ENCODE data around the gene SERPINB6. TPM values are rescaled to one million over a fixed set of nuclear protein-coding genes. Genes with fewer than 3 reads are reported as not detected.
A peak's percentile ranks its signal among the peaks of the same experiment; 100 is the strongest.

Gene SERPINB6
- total RNA-seq, 3 donors from 2014 or later (not counting 1 experiment from before 2014, with no cell fraction given): 120 to 135 (median 129) TPM

DNA sequence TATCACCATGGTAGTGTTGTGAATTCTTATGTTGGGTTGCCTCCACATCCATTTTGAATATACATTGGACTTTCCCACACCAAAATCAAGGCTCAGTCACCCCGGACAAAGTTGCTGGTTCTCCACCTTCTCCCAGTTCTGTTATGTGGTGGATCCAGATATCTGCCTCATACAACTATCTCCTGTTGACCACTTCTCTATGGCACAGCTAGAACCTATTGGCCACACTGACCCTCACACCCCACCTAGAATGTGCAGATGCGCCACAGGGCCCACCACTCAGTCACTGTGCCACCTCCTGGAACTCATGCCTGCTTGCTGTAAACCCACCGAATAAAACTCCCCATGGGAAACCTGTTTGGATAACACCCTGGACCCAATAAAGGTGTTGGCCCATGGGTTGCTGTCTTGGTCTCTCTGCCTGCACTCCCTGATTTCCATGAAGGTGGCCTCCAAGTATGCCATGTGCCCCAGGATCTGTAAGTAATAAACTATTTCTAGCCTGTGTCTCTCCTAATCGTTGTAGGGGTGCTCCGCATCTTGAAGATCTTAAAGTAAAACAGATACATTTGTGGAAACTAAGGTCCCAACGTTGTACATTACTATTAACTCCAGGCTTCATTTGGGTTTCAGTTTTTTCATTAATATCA, 21.1 kb upstream of the SERPINB6 start:
- Histone ChIP-seq H3K27me3 (ENCODE audit: control insufficient read depth, insufficient read depth, low read length) (no peaks in the 10 kb centered on the region), H3K36me3 (ENCODE audit: control insufficient read depth, insufficient read depth, low read length) (no peaks in the 10 kb centered on the region), H3K4me1 (ENCODE audit: control insufficient read depth, insufficient read depth, low read length) (peaks cover 21% of the 10 kb centered on the region), H3K4me3 (ENCODE audit: low read length) (no peak overlapping the region), H3K9me3 (ENCODE audit: control insufficient read depth, insufficient read depth, low read length) (no peaks in the 10 kb centered on the region), H3K27ac (ENCODE audit: low read length) (no peak overlapping the region)
- ATAC-seq (no peak), DNase-seq (no peak)
- intact Hi-C loops (cut with micrococcal nuclease): no loop called here
- peaks cover 21 to 30% of the 10 kb centered on the region in 2 donors for H3K4me1 Mint-ChIP-seq
- no peaks in the 10 kb centered on the region for H3K9me3 Mint-ChIP-seq
- peak overlapping the region; percentile 36 to 39 for H3K27ac Mint-ChIP-seq
- no peaks in the 10 kb centered on the region for H3K27me3 Mint-ChIP-seq (ENCODE audit: low read depth in 2 of 2)
- no peaks in the 10 kb centered on the region for H3K36me3 Mint-ChIP-seq
- WGBS (ENCODE audit: insufficient coverage): 99% methylated on average over 5 of the region's 6 CpGs
- H3K4me3 Mint-ChIP-seq: peak overlapping the region; percentile 14
- TF ChIP-seq, protein P1, sequence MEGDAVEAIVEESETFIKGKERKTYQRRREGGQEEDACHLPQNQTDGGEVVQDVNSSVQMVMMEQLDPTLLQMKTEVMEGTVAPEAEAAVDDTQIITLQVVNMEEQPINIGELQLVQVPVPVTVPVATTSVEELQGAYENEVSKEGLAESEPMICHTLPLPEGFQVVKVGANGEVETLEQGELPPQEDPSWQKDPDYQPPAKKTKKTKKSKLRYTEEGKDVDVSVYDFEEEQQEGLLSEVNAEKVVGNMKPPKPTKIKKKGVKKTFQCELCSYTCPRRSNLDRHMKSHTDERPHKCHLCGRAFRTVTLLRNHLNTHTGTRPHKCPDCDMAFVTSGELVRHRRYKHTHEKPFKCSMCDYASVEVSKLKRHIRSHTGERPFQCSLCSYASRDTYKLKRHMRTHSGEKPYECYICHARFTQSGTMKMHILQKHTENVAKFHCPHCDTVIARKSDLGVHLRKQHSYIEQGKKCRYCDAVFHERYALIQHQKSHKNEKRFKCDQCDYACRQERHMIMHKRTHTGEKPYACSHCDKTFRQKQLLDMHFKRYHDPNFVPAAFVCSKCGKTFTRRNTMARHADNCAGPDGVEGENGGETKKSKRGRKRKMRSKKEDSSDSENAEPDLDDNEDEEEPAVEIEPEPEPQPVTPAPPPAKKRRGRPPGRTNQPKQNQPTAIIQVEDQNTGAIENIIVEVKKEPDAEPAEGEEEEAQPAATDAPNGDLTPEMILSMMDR (IDR thresholded peaks at IDR 0.05): no peak

DNA sequence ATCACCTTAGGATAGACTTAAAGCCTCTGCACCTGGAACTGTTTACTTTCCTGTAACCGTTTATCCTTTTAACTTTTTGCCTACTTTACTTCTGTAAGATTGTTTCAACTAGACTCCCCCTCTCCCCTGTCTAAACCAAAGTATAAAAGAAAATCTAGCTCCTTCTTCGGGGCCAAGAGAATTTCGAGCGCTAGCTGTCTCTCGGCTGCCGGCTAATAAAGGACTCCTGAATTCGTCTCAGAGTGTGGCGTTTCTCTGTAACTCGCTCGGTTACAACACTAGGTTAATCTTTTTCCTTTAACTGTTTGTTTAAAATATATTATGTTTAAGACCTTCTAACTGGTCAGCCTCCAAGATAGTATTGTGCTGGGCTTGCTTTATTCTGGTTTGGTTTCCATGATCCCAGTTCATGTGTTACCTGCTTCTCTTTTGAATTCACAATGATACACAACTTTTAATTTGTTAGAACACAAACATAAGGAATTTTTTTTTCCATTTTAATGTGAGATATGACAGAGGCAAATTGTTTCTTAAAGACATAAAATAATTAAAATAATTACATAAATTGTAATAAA, 19.7 kb upstream of the SERPINB6 start:
- TF ChIP-seq, protein P1 (IDR thresholded peaks at IDR 0.05): no peak
- H3K27ac ChIP-seq (ENCODE audit: low read length): peak overlapping the region; percentile 96
- peak overlapping the region; percentile 95 to 99 for H3K27ac Mint-ChIP-seq
- H3K27me3 ChIP-seq (ENCODE audit: control insufficient read depth, insufficient read depth, low read length): no peaks in the 10 kb centered on the region
- H3K9me3 Mint-ChIP-seq: no peaks in the 10 kb centered on the region
- intact Hi-C loops (cut with micrococcal nuclease): no loop called here
- DNase-seq (peak in 1 of 2 donors; percentile 45), ATAC-seq (no peak)
- WGBS (ENCODE audit: insufficient coverage): 19% methylated on average over 8 of the region's 10 CpGs
- no peaks in the 10 kb centered on the region for H3K9me3 ChIP-seq (ENCODE audit: control insufficient read depth, insufficient read depth, low read length)
- H3K36me3 ChIP-seq (ENCODE audit: control insufficient read depth, insufficient read depth, low read length): no peaks in the 10 kb centered on the region
- H3K4me1 Mint-ChIP-seq: peaks cover 26 to 34% of the 10 kb centered on the region in 2 donors
- H3K4me3 ChIP-seq (ENCODE audit: low read length): peak overlapping the region; percentile 79
- H3K4me3 Mint-ChIP-seq: peak overlapping the region; percentile 96
- no peaks in the 10 kb centered on the region for H3K36me3 Mint-ChIP-seq
- H3K27me3 Mint-ChIP-seq (ENCODE audit: low read depth in 2 of 2): no peaks in the 10 kb centered on the region
- peaks cover 25% of the 10 kb centered on the region for H3K4me1 ChIP-seq (ENCODE audit: control insufficient read depth, insufficient read depth, low read length)

- peak overlapping the region; percentile 96 for H3K4me3 Mint-ChIP-seq
- H3K4me1 Mint-ChIP-seq: peaks cover 26 to 34% of the 10 kb centered on the region in 2 donors
- no peaks in the 10 kb centered on the region for H3K27me3 Mint-ChIP-seq (ENCODE audit: low read depth in 2 of 2)
- peak overlapping the region; percentile 95 to 99 for H3K27ac Mint-ChIP-seq
- 9% methylated on average over 19 of the region's 19 CpGs for WGBS (ENCODE audit: insufficient coverage)
- Histone ChIP-seq H3K4me1 (ENCODE audit: control insufficient read depth, insufficient read depth, low read length) (peaks cover 25% of the 10 kb centered on the region), H3K9me3 (ENCODE audit: control insufficient read depth, insufficient read depth, low read length) (no peaks in the 10 kb centered on the region), H3K27ac (ENCODE audit: low read length) (peak overlapping the region; percentile 96), H3K27me3 (ENCODE audit: control insufficient read depth, insufficient read depth, low read length) (no peaks in the 10 kb centered on the region), H3K36me3 (ENCODE audit: control insufficient read depth, insufficient read depth, low read length) (no peaks in the 10 kb centered on the region), H3K4me3 (ENCODE audit: low read length) (peak overlapping the region; percentile 79)
- intact Hi-C loops (cut with micrococcal nuclease): no loop called here
- DNase-seq (no peak), ATAC-seq (no peak)
- H3K36me3 Mint-ChIP-seq: no peaks in the 10 kb centered on the region
- no peaks in the 10 kb centered on the region for H3K9me3 Mint-ChIP-seq
- TF ChIP-seq, protein P1 (IDR thresholded peaks at IDR 0.05): no peak
Observed at GRCh38 chr6:2990248-2990931, 19.0 kb upstream of the SERPINB6 start.
